Lower leg skin (tissue), 4 donors: Measurements from ENCODE around the gene GRIFIN. TPM values are rescaled to one million over a fixed set of nuclear protein-coding genes. Genes with fewer than 3 reads are reported as not detected.

Experiments
- DNase-seq, 2 donors: peaks; one replicate each; pipeline ENCODE4 v3.0.0-alpha.2; 2019; ENCODE audit warnings: low spot score in 2 of 2
- H3K4me3 ChIP-seq: fragments of 200-600 bp; sonication (generic); 2 replicates; pipeline ENCODE4 v1.5.1; 2017; ENCODE audit warnings: mild to moderate bottlenecking, low read depth; ENCODE audit not compliant: poor library complexity, severe bottlenecking
- POLR2A ChIP-seq, 2 donors: fragments of 450-650 bp; IDR thresholded peaks; one replicate each; pipeline ENCODE4 v1.6.1; 2016 to 2017; ENCODE audit warnings: antibody characterized with exemption in 2 of 2, mild to moderate bottlenecking in 1 of 2, moderate library complexity in 1 of 2
- WGBS, 2 donors: methylation state at CpG; one replicate each; pipeline ENCODE4 v1.1.5; 2018; 5-methylcytosine and 5-hydroxymethylcytosine counted together
- intact Hi-C: fragments of 100-400 bp; cut with DNase I; formaldehyde crosslinking; loops from one replicate; pipeline ENCODE4 v1.15.0; 2023; ENCODE audit warnings: low total_unique reads
- total RNA-seq, 4 donors: library from RNA; depleted of rRNA; stranded (reverse); fragments of >200 nt; gene quantifications; one replicate each; pipeline ENCODE4 v1.1.0, GENCODE V29; 2016
- TF ChIP-seq, protein P1 (sequence below), 3 donors: fragments of 450-650 bp; IDR thresholded peaks; one replicate each; pipeline ENCODE4 v1.5.1; 2016; ENCODE audit warnings: antibody characterized with exemption in 3 of 3, mild to moderate bottlenecking in 3 of 3, moderate library complexity in 2 of 3

GRIFIN gene
- total RNA-seq, 4 donors from 2014 or later, result not detected

DNA sequence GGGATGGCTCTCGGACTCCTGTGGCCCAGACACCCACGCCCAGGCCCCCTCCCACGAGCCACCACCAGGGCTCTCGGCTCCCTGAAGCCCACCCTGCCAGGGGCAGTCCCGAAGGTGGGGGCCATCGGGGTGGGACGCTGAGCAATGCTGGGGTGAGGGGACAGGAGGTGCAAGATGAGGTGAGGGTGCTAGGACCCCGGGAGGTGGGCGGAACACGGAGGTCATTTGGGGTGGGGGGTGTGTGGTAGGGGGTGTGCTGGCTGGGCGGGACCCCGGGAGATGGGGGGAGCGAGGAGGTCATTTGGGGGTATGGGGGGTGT, 26.4 kb upstream of the GRIFIN start:
- TF ChIP-seq, protein P1, sequence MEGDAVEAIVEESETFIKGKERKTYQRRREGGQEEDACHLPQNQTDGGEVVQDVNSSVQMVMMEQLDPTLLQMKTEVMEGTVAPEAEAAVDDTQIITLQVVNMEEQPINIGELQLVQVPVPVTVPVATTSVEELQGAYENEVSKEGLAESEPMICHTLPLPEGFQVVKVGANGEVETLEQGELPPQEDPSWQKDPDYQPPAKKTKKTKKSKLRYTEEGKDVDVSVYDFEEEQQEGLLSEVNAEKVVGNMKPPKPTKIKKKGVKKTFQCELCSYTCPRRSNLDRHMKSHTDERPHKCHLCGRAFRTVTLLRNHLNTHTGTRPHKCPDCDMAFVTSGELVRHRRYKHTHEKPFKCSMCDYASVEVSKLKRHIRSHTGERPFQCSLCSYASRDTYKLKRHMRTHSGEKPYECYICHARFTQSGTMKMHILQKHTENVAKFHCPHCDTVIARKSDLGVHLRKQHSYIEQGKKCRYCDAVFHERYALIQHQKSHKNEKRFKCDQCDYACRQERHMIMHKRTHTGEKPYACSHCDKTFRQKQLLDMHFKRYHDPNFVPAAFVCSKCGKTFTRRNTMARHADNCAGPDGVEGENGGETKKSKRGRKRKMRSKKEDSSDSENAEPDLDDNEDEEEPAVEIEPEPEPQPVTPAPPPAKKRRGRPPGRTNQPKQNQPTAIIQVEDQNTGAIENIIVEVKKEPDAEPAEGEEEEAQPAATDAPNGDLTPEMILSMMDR (IDR thresholded peaks at IDR 0.05), result no peak
- TF ChIP-seq POLR2A (IDR thresholded peaks at IDR 0.05), result no peak
- 60 to 76% methylated on average over 7 to 11 of the region's 13 CpGs for WGBS, 2 donors
- DNase-seq, result no peak
- H3K4me3 ChIP-seq, result no peak overlapping the region
- intact Hi-C loops, result no loop called here

DNA sequence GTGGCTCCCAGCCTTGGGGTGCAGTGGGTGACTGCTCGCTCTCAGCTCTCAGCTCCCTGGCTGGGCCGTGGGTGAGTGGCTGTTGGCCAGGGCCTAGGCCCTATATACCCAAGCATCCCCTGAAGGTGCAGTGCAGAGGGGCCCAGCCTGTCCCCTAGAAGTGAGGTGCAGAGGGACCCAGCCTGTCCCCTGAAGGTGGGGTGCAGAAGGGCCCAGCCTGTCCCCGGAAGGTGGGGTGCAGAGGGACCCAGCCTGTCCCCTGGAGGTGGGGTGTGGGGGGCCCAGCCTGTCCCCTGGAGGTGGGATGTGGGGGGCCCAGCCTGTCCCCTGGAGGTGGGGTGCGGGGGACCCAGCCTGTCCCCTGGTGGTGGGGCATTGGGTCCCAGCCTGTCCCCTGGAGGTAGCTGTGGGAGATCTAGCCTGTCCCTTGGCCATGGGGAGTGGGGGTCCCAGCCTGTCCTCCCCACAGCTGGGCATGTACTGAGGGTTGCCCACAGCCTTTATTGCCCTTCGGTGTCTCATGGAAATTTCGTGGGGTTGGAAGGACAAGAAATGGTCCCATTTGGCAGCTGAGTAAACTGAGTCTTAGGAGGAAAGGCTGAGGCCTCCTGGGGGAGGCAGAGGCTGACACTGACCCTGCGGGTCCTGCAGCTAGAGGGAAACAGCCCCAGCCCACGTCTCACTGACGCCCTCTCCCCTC, 25.9 kb upstream of the GRIFIN start:
- intact Hi-C loops, result no loop called here
- 81 to 88% methylated on average over 5 to 7 of the region's 9 CpGs for WGBS, 2 donors
- no peak for DNase-seq
- no peak for TF ChIP-seq POLR2A (IDR thresholded peaks at IDR 0.05)
- TF ChIP-seq, protein P1 (IDR thresholded peaks at IDR 0.05), result no peak
- H3K4me3 ChIP-seq, result no peak overlapping the region

DNA sequence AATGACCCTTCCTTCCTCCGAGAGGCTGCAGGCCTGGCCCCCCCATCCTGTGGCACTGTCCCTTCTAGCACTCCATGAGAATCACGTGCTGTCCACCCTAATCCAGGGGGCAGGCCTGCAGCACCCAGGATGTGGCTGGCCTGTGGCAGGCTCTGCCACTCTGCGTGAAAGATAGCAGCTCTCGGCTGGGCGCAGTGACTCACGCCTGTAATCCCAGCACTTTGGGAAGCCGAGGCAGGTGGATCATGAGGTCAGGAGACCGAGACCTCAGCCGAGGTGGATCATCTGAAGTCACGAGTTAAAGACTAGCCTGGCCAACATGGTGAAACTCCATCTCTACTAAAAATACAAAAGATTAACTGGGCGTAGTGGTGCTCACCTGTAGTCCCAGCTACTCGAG, 24.5 kb upstream of the GRIFIN start:
- 88 to 95% methylated on average over 11 to 12 of the region's 12 CpGs for WGBS, 2 donors
- intact Hi-C loops, result no loop called here
- DNase-seq, result no peak
- H3K4me3 ChIP-seq, result no peak overlapping the region
- TF ChIP-seq, protein P1 (IDR thresholded peaks at IDR 0.05), result no peak
- TF ChIP-seq POLR2A (IDR thresholded peaks at IDR 0.05), result no peak

DNA sequence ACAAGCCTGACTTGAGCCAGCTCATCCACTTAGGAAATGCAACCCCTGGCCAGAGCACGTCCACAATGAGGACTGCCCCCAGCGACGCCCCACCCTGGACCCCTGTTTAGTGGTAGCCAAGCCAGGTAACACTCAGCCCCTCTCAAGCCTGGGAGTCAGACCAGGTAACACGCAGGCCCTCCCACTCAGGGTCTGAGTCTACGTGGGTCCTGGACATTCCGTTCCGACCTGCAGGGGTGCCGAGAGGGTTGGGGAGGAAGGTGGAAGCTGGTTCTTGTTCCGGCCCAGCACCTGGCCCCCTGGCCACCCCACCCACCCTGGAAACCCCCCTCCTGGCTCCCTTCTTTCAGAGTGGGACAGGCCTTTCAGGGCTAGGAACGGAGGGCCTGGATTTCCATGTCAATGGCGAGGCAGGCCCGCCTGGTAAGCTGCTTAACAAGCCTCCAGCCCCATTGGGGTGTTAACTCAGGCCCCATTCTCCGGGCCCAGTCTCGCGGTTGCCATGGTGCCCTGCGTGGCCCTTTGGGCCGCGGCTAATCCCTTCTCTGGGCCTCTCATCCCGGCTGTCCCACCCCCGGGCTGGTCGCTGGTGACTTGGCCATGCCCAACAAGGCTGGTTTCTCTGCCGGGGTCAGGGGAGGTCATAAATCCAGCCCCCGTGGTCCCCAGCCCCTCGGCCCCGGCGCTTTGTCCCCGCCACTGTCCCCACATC, 23.7 kb upstream of the GRIFIN start:
- WGBS, 2 donors, result 89 to 94% methylated on average over 24 to 27 of the region's 27 CpGs
- intact Hi-C loops, result no loop called here
- TF ChIP-seq, protein P1 (IDR thresholded peaks at IDR 0.05), result no peak
- no peak for TF ChIP-seq POLR2A (IDR thresholded peaks at IDR 0.05)
- H3K4me3 ChIP-seq, result no peak overlapping the region
- no peak for DNase-seq

DNA sequence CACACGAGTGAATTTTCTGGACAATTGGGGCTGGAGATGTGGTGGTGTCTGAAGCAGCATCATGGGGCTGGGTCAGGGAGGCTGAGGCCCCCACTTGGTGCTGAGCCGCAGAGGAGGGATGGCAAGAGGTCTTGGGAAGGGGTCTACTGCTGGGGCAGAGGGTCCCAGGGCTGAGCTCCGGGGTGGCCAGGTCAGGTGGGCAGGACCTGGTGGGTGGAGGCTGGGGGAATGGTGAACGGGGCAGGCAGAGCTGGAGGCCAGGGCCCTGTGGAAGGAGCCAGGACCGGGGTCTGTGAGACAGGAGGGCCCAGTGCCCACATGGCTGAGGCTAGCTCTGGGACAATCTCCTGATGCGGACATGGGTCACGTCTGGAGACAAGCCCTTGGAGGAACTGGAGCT, 23.0 kb upstream of the GRIFIN start:
- no peak for DNase-seq
- WGBS, 2 donors, result 82 to 88% methylated on average over 7 of the region's 7 CpGs
- no peak overlapping the region for H3K4me3 ChIP-seq
- TF ChIP-seq, protein P1 (IDR thresholded peaks at IDR 0.05), result no peak
- TF ChIP-seq POLR2A (IDR thresholded peaks at IDR 0.05), result no peak
- intact Hi-C loops, result no loop called here
